Esophagus (tissue), 2 donors: ENCODE data around the gene TNPO3. TPM values are rescaled to one million over a fixed set of nuclear protein-coding genes. Genes with fewer than 3 reads are reported as not detected.
"Not testable (repeated sequence)": the region's sequence is repeated elsewhere in the genome, so short reads cannot be mapped to it uniquely, and the experiment has no call there.

Source experiments
- H3K27ac ChIP-seq, 2 donors: one replicate each; pipeline ENCODE4 v1.5.1; 2013; ENCODE audit warnings: low read depth in 2 of 2, mild to moderate bottlenecking in 2 of 2, inconsistent platforms in 1 of 2, low read length in 1 of 2, moderate library complexity in 1 of 2
- H3K27me3 ChIP-seq, 2 donors: one replicate each; pipeline ENCODE4 v1.6.1; 2013; ENCODE audit warnings: low read length in 2 of 2, control low read depth in 1 of 2, mild to moderate bottlenecking in 1 of 2; ENCODE audit not compliant: insufficient read depth in 2 of 2, control insufficient read depth in 1 of 2
- H3K36me3 ChIP-seq, 2 donors: one replicate each; pipeline ENCODE4 v1.6.1; 2013; ENCODE audit warnings: low read length in 1 of 2; ENCODE audit not compliant: control insufficient read depth in 2 of 2, insufficient read depth in 2 of 2
- H3K4me1 ChIP-seq, 2 donors: one replicate each; pipeline ENCODE4 v1.6.1; 2013; ENCODE audit warnings: low read length in 1 of 2; ENCODE audit not compliant: control insufficient read depth in 2 of 2, insufficient read depth in 2 of 2
- H3K4me3 ChIP-seq, 2 donors: one replicate each; pipeline ENCODE4 v1.5.1; 2013; ENCODE audit warnings: low read length in 2 of 2, mild to moderate bottlenecking in 2 of 2, low read depth in 1 of 2, moderate library complexity in 1 of 2
- H3K9me3 ChIP-seq, 2 donors: one replicate each; pipeline ENCODE4 v1.6.1; 2013; ENCODE audit warnings: mild to moderate bottlenecking in 2 of 2, low read depth in 1 of 2, low read length in 1 of 2, moderate library complexity in 1 of 2; ENCODE audit not compliant: control insufficient read depth in 2 of 2, insufficient read depth in 1 of 2
- WGBS, 2 donors: extraction: QIAGEN DNeasy Blood & Tissue Kit; methylation state at CpG; one replicate each; pipeline ENCODE4 v1.1.7; 2013; 5-methylcytosine and 5-hydroxymethylcytosine counted together
- polyA plus RNA-seq, 2 donors: library from polyadenylated mRNA; stranded (reverse); fragments of 200-250 nt; gene quantifications; one replicate each; pipeline ENCODE4 v1.2.3, GENCODE V29; 2013
- donor health status: healthy with polysubstance abuse.
- donor health status: Bipolar disorder and iron deficiency.

The TNPO3 gene
- polyA plus RNA-seq, 2 donors = 11.6 to 19.9 TPM

DNA sequence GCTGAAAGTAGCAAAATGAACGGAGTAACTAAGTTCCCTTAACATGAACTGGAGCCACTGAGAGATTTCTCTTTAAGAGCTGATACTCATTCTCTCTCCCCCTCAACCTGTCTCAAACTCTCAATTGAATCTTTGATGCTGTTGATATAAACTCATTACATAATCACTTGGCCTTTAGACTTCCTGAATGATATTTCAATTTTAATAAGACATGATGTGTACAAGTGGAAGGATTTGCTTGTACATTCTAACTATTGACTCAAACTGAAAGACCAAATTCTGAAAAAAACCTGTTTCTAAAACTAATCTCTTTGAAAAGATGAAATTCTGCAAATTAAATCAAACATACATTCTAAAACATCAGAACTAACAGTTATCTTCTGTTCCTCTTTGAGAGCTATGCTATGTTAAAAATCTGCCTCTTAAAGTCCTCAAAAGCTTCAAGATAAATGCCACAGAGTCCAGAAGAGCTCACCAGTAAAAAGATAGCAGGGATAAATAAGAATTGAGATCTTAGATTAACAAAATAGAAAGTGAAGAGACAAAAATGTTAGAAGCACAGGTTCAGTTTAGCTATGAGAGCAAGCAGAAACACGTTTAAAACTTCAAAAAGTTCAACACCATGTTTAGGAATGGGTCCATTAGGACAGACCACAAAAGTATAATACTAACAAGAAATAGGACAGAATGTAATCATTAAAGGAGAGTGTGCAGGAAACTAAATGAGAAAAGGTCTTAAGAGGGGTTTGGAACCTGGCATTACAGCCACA lies 46.1 kb downstream of the TNPO3 start:
- 57 to 67% methylated on average over 2 of the region's 2 CpGs for WGBS, 2 donors
- H3K36me3 ChIP-seq = peaks cover 0 to 9% of the 10 kb centered on the region in 2 donors

DNA sequence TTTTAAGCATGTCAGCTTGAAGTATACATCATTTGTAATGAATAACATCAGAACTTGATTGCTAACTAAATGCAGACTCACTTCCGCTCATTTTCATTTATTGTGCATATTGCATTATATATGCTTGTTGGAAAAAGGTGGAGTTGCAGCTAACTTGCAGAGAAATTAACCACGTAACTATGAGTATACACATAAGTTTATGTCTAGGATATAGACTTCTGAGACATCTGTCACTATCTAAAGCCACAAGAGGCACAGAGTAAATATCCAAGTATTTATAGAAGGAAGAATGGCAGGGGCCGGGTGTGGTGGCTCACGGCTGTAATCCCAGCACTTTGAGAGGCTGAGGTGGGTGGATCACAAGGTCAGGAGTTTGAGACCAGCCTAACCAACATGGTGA lies 47.3 kb downstream of the TNPO3 start:
- H3K4me1 ChIP-seq = no peaks in the 10 kb centered on the region
- H3K36me3 ChIP-seq = peaks cover 0 to 8% of the 10 kb centered on the region in 2 donors
- no peak overlapping the region for H3K27ac ChIP-seq
- H3K27me3 ChIP-seq = no peaks in the 10 kb centered on the region
- H3K4me3 ChIP-seq = no peak overlapping the region
- H3K9me3 ChIP-seq = no peaks in the 10 kb centered on the region
- 90 to 95% methylated on average over 4 of the region's 4 CpGs for WGBS, 2 donors

More for the DNA sequence above, 46.1 kb downstream of the TNPO3 start:
- Histone ChIP-seq H3K4me3 (no peak overlapping the region), H3K4me1 (no peaks in the 10 kb centered on the region), H3K27ac (no peak overlapping the region), H3K9me3 (no peaks in the 10 kb centered on the region), H3K27me3 (no peaks in the 10 kb centered on the region)

DNA sequence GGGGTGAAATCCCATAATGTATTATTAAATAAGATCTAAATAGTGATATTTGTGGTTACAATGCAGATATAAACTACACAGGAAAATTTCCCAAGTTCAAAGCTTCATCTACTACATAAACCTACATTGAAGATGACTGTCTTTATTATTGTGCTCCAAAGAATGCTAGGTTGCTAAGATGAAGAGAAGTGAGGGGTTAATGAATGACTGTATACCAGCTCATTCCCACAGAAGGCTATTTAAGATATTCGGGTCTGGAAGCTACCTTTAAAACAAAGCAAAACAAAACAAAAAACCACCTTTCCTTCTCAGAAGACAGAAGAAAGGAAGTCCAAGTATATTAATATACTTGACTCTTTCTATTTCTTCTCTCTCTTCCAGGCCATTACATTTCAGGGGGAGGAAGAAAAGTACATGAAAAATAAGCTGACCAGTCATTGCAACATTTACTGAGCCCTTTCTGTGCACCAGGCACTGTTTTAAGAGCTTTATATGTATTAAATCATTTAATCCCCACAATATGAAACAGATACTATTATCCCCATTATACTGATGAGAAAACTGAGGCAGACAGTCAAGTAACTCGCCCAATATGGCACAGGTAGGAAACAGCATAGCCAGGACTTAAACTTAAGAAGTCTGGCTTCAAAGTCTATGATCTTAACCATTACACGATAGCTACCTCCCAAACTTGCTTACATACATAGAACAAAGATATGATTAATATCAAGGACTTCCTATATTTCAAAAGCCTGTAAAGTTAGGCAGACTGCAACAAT lies 48.1 kb downstream of the TNPO3 start:
- no peak overlapping the region for H3K27ac ChIP-seq
- H3K9me3 ChIP-seq = no peaks in the 10 kb centered on the region
- no peaks in the 10 kb centered on the region for H3K27me3 ChIP-seq
- H3K36me3 ChIP-seq = peaks cover 0 to 8% of the 10 kb centered on the region in 2 donors
- 75 to 86% methylated on average over 3 of the region's 3 CpGs for WGBS, 2 donors
- no peaks in the 10 kb centered on the region for H3K4me1 ChIP-seq
- no peak overlapping the region for H3K4me3 ChIP-seq

DNA sequence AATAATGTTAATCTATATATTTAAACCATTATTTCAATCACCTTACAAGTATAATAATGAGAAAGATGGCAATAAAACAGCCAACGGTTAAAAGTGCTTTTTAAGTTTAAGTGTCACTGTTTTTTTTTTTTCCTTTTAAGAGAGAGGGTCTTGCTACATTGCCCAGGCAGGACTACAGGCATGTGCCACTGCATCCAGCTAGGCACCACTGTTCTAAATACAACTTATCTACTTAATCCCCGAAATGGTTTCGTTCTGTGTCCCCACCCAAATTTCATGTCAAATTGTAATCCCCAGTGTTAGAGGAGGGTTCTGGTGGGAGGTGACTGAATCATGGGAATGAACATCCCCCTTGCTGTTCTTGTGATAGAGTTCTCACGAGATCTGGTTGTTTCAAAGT lies 49.7 kb downstream of the TNPO3 start:
- WGBS, 2 donors = 93% methylated on average over 4 of the region's 4 CpGs
- Histone ChIP-seq H3K4me1 (no peaks in the 10 kb centered on the region), H3K27ac (no peak overlapping the region), H3K9me3 (no peaks in the 10 kb centered on the region), H3K36me3 (peaks cover 0 to 9% of the 10 kb centered on the region in 2 donors), H3K27me3 (no peaks in the 10 kb centered on the region), H3K4me3 (no peak overlapping the region)

DNA sequence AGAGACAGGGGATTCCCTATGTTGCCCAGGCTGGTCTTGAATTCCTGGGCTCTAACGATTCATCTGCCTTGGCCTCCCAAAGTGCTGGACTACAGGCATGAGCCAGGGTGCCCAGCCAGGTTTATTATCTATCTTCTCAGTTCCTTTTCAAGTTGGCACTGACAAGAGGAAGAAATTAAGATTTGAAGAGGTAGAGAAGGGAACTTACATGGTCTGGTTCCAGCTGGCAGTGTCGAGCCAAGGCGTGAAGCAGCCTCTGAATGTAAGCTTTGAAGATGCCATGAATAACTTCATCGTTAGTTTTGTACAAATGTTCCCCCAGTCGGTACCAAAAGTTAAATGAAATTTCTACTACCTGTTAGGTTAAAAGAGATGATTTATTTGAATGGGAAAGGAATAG lies 57.7 kb downstream of the TNPO3 start:
- H3K4me1 ChIP-seq = no peaks in the 10 kb centered on the region
- H3K27me3 ChIP-seq = no peaks in the 10 kb centered on the region
- H3K36me3 ChIP-seq = peaks cover 0 to 6% of the 10 kb centered on the region in 2 donors
- H3K4me3 ChIP-seq = no peak overlapping the region
- H3K9me3 ChIP-seq = no peaks in the 10 kb centered on the region
- no peak overlapping the region for H3K27ac ChIP-seq
- 60 to 62% methylated on average over 5 of the region's 5 CpGs for WGBS, 2 donors

DNA sequence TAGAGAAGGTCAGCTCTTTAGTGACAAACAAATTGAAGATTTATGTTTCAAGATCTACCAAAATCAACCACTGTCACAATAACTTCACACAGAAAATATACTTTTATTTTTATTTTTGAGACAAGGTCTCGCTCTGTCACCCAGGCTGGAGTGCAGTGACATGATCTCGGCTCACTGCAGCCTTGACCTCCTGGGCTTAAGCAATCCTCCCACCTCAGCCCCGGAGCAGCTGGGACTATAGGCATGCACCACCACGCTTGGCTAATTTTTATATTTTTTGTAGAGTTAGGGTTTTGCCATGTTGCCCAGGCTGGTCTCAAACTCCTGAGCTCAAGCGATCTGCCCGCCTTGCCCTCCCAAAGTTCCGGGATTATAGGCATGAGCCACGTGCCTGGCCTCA lies 60.4 kb downstream of the TNPO3 start:
- not testable (repeated sequence) for H3K36me3 ChIP-seq, H3K27ac ChIP-seq, H3K4me3 ChIP-seq, H3K9me3 ChIP-seq, H3K4me1 ChIP-seq, H3K27me3 ChIP-seq
- 96 to 97% methylated on average over 8 of the region's 8 CpGs for WGBS, 2 donors

DNA sequence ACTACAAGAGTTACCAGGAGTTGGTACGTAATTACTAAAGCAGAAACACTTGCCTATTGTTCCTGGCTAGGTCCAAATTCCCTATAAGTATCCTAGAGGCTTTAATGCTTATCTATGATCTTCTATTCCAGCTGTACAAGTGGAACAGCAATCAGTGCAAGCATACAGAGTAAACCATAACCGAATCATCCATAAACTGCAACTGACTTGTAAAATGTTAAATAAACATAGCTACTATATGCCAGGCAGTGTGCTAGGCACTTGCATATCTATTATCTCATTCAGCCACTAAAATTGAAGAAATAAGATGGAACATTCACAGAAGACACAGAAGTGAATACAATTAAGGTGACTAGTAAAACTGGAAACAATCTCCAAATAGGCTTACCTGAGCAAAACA lies 61.5 kb downstream of the TNPO3 start:
- Histone ChIP-seq H3K27me3 (no peaks in the 10 kb centered on the region), H3K27ac (no peak overlapping the region), H3K4me1 (no peaks in the 10 kb centered on the region), H3K36me3 (peaks cover 0 to 6% of the 10 kb centered on the region in 2 donors), H3K9me3 (no peaks in the 10 kb centered on the region), H3K4me3 (no peak overlapping the region)
- WGBS, 2 donors = 84 to 90% methylated on average over 2 of the region's 2 CpGs

DNA sequence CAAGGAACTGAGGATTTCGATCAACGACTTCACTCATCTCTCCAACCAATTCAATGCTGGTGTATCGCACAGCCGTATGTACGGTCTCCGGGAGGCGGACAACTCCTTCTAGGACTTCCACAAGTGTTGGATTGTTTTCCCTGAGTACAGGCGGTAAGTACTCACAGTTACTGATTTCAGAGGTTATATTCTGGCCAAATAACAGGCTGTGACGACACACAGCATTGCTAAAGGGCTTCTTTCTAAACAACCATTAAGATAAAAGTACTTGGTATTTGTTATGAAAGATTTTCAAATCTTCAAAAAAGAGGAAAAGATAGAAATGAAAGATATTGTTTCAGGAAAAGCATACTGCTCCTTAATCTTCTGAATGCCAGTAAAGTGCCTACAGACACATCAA lies 65.0 kb downstream of the TNPO3 start:
- H3K9me3 ChIP-seq = no peaks in the 10 kb centered on the region
- no peaks in the 10 kb centered on the region for H3K27me3 ChIP-seq
- peaks cover 1 to 3% of the 10 kb centered on the region in 2 donors for H3K36me3 ChIP-seq
- no peak overlapping the region for H3K4me3 ChIP-seq
- H3K4me1 ChIP-seq = no peaks in the 10 kb centered on the region
- no peak overlapping the region for H3K27ac ChIP-seq
- WGBS, 2 donors = 83 to 88% methylated on average over 9 of the region's 9 CpGs

DNA sequence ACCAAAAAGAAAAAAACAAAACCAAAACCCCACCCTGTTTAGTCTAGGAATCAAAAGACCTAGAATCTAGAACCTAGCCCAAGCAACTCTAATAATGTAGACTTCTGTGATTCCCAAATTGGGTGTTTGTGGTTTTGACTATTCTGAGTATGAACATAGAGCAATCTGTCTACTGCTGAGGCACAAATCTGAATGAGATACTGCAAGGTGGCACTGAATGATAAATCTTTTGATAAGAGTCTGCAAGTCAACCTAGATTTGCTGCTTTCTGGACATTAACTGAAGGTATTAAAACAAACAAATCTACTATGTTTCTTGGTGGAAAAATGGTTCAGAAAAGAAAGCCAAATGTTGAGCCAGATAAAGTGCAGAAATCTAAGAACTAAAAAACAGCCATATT lies 66.5 kb downstream of the TNPO3 start:
- no peaks in the 10 kb centered on the region for H3K9me3 ChIP-seq
- no peak overlapping the region for H3K4me3 ChIP-seq
- no peak overlapping the region for H3K27ac ChIP-seq
- H3K27me3 ChIP-seq = no peaks in the 10 kb centered on the region
- no peaks in the 10 kb centered on the region for H3K4me1 ChIP-seq
- peaks cover 1 to 3% of the 10 kb centered on the region in 2 donors for H3K36me3 ChIP-seq
